NCI-H526 (cell line): Measurements from ENCODE around the gene AGBL4.
A peak's percentile ranks its signal among the peaks of the same experiment; 100 is the strongest.
"Not testable (repeated sequence)": the region's sequence is repeated elsewhere in the genome, so short reads cannot be mapped to it uniquely, and the experiment has no call there.

Experiments used
- DNase-seq, 2 experiments: peaks; one replicate each; lab custom pipeline; 2025; lab: John Stamatoyannopoulos, UW

Gene AGBL4

GRCh38 chr1:50023292-50024159 is at the start of gene AGBL4:
Gene AGBL4 (minus strand): TSS chr1:50023954.
- DNase-seq, result peak; percentile 45 to 89

GRCh38 chr1:50066806-50067205 is 43.1 kb upstream of the AGBL4 start:
- no peak for DNase-seq

GRCh38 chr1:50060279-50060678 is 36.5 kb upstream of the AGBL4 start:
- no peak for DNase-seq

- DNase-seq, result no peak
Observed at GRCh38 chr1:50048791-50049190, 25.0 kb upstream of the AGBL4 start.

GRCh38 chr1:50047916-50048694 is 24.4 kb upstream of the AGBL4 start:
- DNase-seq, result peak in 1 of 2 experiments; percentile 52

- DNase-seq, result no peak
Observed at GRCh38 chr1:50038237-50038809, 14.6 kb upstream of the AGBL4 start.

GRCh38 chr1:50027794-50028193 is 4.0 kb upstream of the AGBL4 start:
- DNase-seq, result no peak

GRCh38 chr1:49995734-49996133 is 28.0 kb downstream of the AGBL4 start:
- DNase-seq, result no peak

GRCh38 chr1:49971088-49971487 is 52.7 kb downstream of the AGBL4 start:
- no peak for DNase-seq

GRCh38 chr1:49951385-49951784 is 72.4 kb downstream of the AGBL4 start:
- no peak for DNase-seq

GRCh38 chr1:49915301-49915700 is 108.5 kb downstream of the AGBL4 start:
- DNase-seq, result not testable (repeated sequence)

GRCh38 chr1:49906365-49906764 is 117.4 kb downstream of the AGBL4 start:
- no peak for DNase-seq

- no peak for DNase-seq
Observed at GRCh38 chr1:49864581-49864980, 159.2 kb downstream of the AGBL4 start.

GRCh38 chr1:49854741-49855140 is 169.0 kb downstream of the AGBL4 start:
- no peak for DNase-seq

GRCh38 chr1:49842596-49842995 is 181.2 kb downstream of the AGBL4 start:
- no peak for DNase-seq

GRCh38 chr1:49841767-49842166 is 182.0 kb downstream of the AGBL4 start:
- DNase-seq, result no peak

GRCh38 chr1:49824261-49824660 is 199.5 kb downstream of the AGBL4 start:
- DNase-seq, result no peak

GRCh38 chr1:49817681-49818080 is 206.1 kb downstream of the AGBL4 start:
- DNase-seq, result no peak

GRCh38 chr1:49787013-49787412 is 236.7 kb downstream of the AGBL4 start:
- not testable (repeated sequence) for DNase-seq

GRCh38 chr1:49765034-49765433 is 258.7 kb downstream of the AGBL4 start:
- peak in 1 of 2 experiments; percentile 33 for DNase-seq

- DNase-seq, result not testable (repeated sequence)
Observed at GRCh38 chr1:49738118-49738517, 285.6 kb downstream of the AGBL4 start.

GRCh38 chr1:49728377-49728776 is 295.4 kb downstream of the AGBL4 start:
- DNase-seq, result no peak

- DNase-seq, result no peak
Observed at GRCh38 chr1:49723662-49724061, 300.1 kb downstream of the AGBL4 start.
